Spleen (tissue), 11 donors: ENCODE measurements around the gene ELF5. TPM values are rescaled to one million over a fixed set of nuclear protein-coding genes. Genes with fewer than 3 reads are reported as not detected.
A peak's percentile ranks its signal among the peaks of the same experiment; 100 is the strongest.

Experiments
- DNase-seq: peaks from one replicate; pipeline ENCODE4 v3.0.0-alpha.2; 2020
- H3K27ac ChIP-seq, 8 donors: fragments of 200-600 bp; sonication (generic) in 7 of 8; 1 replicate in 4 of 8; 2 replicates in 4 of 8; pipeline versions ENCODE4 v1.5.0 to v1.8.0; 2016 to 2021; ENCODE audit warnings: inconsistent platforms in 4 of 8, mild to moderate bottlenecking in 4 of 8, moderate library complexity in 1 of 8
- H3K27me3 ChIP-seq, 7 donors: fragments of 200-600 bp; sonication (generic) in 6 of 7; replicated peaks in 1 of 7; 1 replicate in 4 of 7; 2 replicates in 3 of 7; pipeline versions ENCODE4 v1.5.0 to v1.8.0; 2016 to 2021; ENCODE audit warnings: inconsistent platforms in 3 of 7, mild to moderate bottlenecking in 1 of 7
- H3K36me3 ChIP-seq, 6 donors: fragments of 200-600 bp; sonication (generic) in 5 of 6; 1 replicate in 4 of 6; 2 replicates in 2 of 6; pipeline versions ENCODE4 v1.5.0 to v1.8.0; 2016 to 2021; ENCODE audit warnings: inconsistent platforms in 2 of 6
- H3K4me1 ChIP-seq, 6 donors: fragments of 200-600 bp; sonication (generic) in 5 of 6; 1 replicate in 3 of 6; 2 replicates in 3 of 6; pipeline versions ENCODE4 v1.5.0 to v1.8.0; 2016 to 2021; ENCODE audit warnings: inconsistent platforms in 3 of 6
- H3K4me3 ChIP-seq, 8 donors: fragments of 200-600 bp; sonication (generic) in 7 of 8; 1 replicate in 4 of 8; 2 replicates in 4 of 8; pipeline versions ENCODE4 v1.5.0 to v1.8.0; 2016 to 2021; ENCODE audit warnings: inconsistent platforms in 4 of 8, mild to moderate bottlenecking in 4 of 8, moderate library complexity in 2 of 8
- H3K9me3 ChIP-seq, 8 donors: fragments of 200-600 bp; sonication (generic) in 7 of 8; 1 replicate in 4 of 8; 2 replicates in 4 of 8; pipeline versions ENCODE4 v1.5.0 to v1.8.0; 2016 to 2021; ENCODE audit warnings: inconsistent platforms in 4 of 8
- CTCF ChIP-seq, 11 experiments: fragments of 200-600 bp in 7 of 11; fragments of 450-650 bp in 4 of 11; sonication (generic) in 4 of 11; IDR thresholded peaks in 8 of 11; conservative IDR thresholded peaks in 3 of 11; 1 replicate in 7 of 11; 2 replicates in 4 of 11; pipeline versions ENCODE4 v1.4.0 to v1.8.0; 2016 to 2021; ENCODE audit warnings: antibody characterized with exemption in 11 of 11, inconsistent platforms in 4 of 11, mild to moderate bottlenecking in 1 of 11
- POLR2A ChIP-seq, 3 donors: fragments of 450-650 bp; IDR thresholded peaks; one replicate each; pipeline ENCODE4 v1.5.1; 2017; ENCODE audit warnings: antibody characterized with exemption in 3 of 3, mild to moderate bottlenecking in 1 of 3
- POLR2AphosphoS5 ChIP-seq, 3 donors: sonication (generic); formaldehyde crosslinking; IDR thresholded peaks; one replicate each; pipeline ENCODE4 v1.5.1; 2017; ENCODE audit warnings: antibody characterized with exemption in 3 of 3
- WGBS, 5 donors: extraction: QIAGEN DNeasy Blood & Tissue Kit in 3 of 5; methylation state at CpG; one replicate each; pipeline versions ENCODE4 v1.1.5 to v1.1.7; 2013 to 2018; 5-methylcytosine and 5-hydroxymethylcytosine counted together
- intact Hi-C: fragments of 100-400 bp; cut with DNase I; formaldehyde crosslinking; loops from one replicate; pipeline ENCODE4 v1.15.0; 2023; ENCODE audit warnings: low total_unique reads
- polyA plus RNA-seq, 3 donors: library from polyadenylated mRNA; stranded (reverse); fragments of 200-250 nt; gene quantifications; one replicate each; pipeline ENCODE4 v1.2.1, GENCODE V29; 2013
- total RNA-seq, 7 donors: library from RNA; depleted of rRNA in 3 of 7; stranded (reverse); fragments of >200 nt in 3 of 7; fragmentation: NEBNext Ultra II Directional in 4 of 7; extraction: Animal tissue kit (Norgen Biotek cat#: 25700) in 4 of 7; gene quantifications; one replicate each; pipeline versions ENCODE4 v1.1.0 to v1.2.1, GENCODE V29; 2016 to 2021
- donor health status: healthy with polysubstance abuse.
- donor health status: DM: no; HTN: no; CAD: no; lungs with moderate emphysema.
- donor health status: DM: no; HTN: no; CAD: no.
- donor health status: Bipolar disorder and iron deficiency.
- donor health status: healthy.
- donor health status: DM: no; HTN: no; CAD: no.
- donor health status: DM: yes; HTN: yes; CAD: no.

ELF5 gene
- total and polyA plus RNA-seq, 10 donors, result 0.08 to 8.8 (median 0.79) TPM

- H3K27me3 ChIP-seq, result no peaks in the 10 kb centered on the region
- DNase-seq, result no peak
- H3K36me3 ChIP-seq, result peaks cover 5 to 100% (median 95%) of the 10 kb centered on the region in 6 donors
- H3K4me3 ChIP-seq, result no peak overlapping the region
- intact Hi-C loops, result no loop called here
- H3K27ac ChIP-seq, result no peak overlapping the region
- no peaks in the 10 kb centered on the region for H3K9me3 ChIP-seq
- WGBS, 5 donors, result 88 to 91% (median 90%) methylated on average over 4 of the region's 4 CpGs
- no peaks in the 10 kb centered on the region for H3K4me1 ChIP-seq
- no peak for TF ChIP-seq POLR2AphosphoS5 (IDR thresholded peaks at IDR 0.05)
- TF ChIP-seq POLR2A (IDR thresholded peaks at IDR 0.05), result no peak
- no peak for TF ChIP-seq CTCF (IDR thresholded peaks at IDR 0.05 in 8 of 11, conservative IDR thresholded peaks at IDR 0.05 in 3 of 11)
These were observed 55.1 kb downstream of the ELF5 start for GRCh38 chr11:34458525-34458924.

- Histone ChIP-seq H3K4me1 (no peaks in the 10 kb centered on the region), H3K4me3 (no peak overlapping the region), H3K27me3 (no peaks in the 10 kb centered on the region), H3K36me3 (peaks cover 5 to 100% (median 98%) of the 10 kb centered on the region in 6 donors), H3K9me3 (no peaks in the 10 kb centered on the region), H3K27ac (no peak overlapping the region)
- intact Hi-C loops, result no loop called here
- TF ChIP-seq POLR2AphosphoS5 (IDR thresholded peaks at IDR 0.05) (no peak), CTCF (IDR thresholded peaks at IDR 0.05 in 8 of 11, conservative IDR thresholded peaks at IDR 0.05 in 3 of 11) (no peak), POLR2A (IDR thresholded peaks at IDR 0.05) (no peak)
- 91 to 98% (median 97%) methylated on average over 2 of the region's 2 CpGs for WGBS, 5 donors
- no peak for DNase-seq
These were observed 56.0 kb downstream of the ELF5 start for GRCh38 chr11:34457607-34458006.

GRCh38 chr11:34454308-34455032, 59.1 kb downstream of the ELF5 start:
- TF ChIP-seq CTCF (IDR thresholded peaks at IDR 0.05 in 8 of 11, conservative IDR thresholded peaks at IDR 0.05 in 3 of 11) (no peak), POLR2A (IDR thresholded peaks at IDR 0.05) (no peak), POLR2AphosphoS5 (IDR thresholded peaks at IDR 0.05) (no peak)
- 87 to 95% (median 90%) methylated on average over 1 of the region's 1 CpG for WGBS, 5 donors
- Histone ChIP-seq H3K36me3 (peaks cover 2 to 100% (median 95%) of the 10 kb centered on the region in 6 donors), H3K9me3 (no peaks in the 10 kb centered on the region), H3K27me3 (no peaks in the 10 kb centered on the region), H3K4me3 (no peak overlapping the region), H3K4me1 (peaks cover 0 to 27% (median 7%) of the 10 kb centered on the region in 6 donors), H3K27ac (no peak overlapping the region)
- intact Hi-C loops, result no loop called here
- no peak for DNase-seq

GRCh38 chr11:34451053-34451452, 62.5 kb downstream of the ELF5 start:
- TF ChIP-seq POLR2AphosphoS5 (IDR thresholded peaks at IDR 0.05) (no peak), POLR2A (IDR thresholded peaks at IDR 0.05) (no peak), CTCF (IDR thresholded peaks at IDR 0.05 in 8 of 11, conservative IDR thresholded peaks at IDR 0.05 in 3 of 11) (no peak)
- no peaks in the 10 kb centered on the region for H3K9me3 ChIP-seq
- peaks cover 2 to 79% (median 62%) of the 10 kb centered on the region in 6 donors for H3K36me3 ChIP-seq
- intact Hi-C loops, result no loop called here
- WGBS, 5 donors, result 57 to 91% (median 69%) methylated on average over 3 of the region's 3 CpGs
- H3K27me3 ChIP-seq, result no peaks in the 10 kb centered on the region
- peaks cover 0 to 61% (median 39%) of the 10 kb centered on the region in 6 donors for H3K4me1 ChIP-seq
- peak overlapping the region in 1 of 8 donors; percentile 3 for H3K4me3 ChIP-seq
- no peak for DNase-seq
- peak overlapping the region in 6 of 8 donors; percentile 35 to 81 (median 70) for H3K27ac ChIP-seq
